GM23338 (cell line): Measurements from ENCODE around the gene TRA2B. TPM values are rescaled to one million over a fixed set of nuclear protein-coding genes. Genes with fewer than 3 reads are reported as not detected.

ENCODE experiments used
- ATAC-seq: fragments of 200-7000 bp; cut with Tn5 transposase; 3 replicates; pipeline ENCODE4 v1.9.1; 2020
- DNase-seq: peaks from one replicate; pipeline ENCODE4 v3.0.0-alpha.2; 2015; ENCODE audit warnings: low spot score
- H2AFZ ChIP-seq: fragments of 200-600 bp; sonication (generic); 2 replicates; pipeline ENCODE4 v1.8.0; 2016; ENCODE audit warnings: antibody characterized with exemption, mild to moderate bottlenecking, moderate library complexity
- H3F3A ChIP-seq: fragments of 200-600 bp; sonication (generic); replicated peaks from 2 replicates; pipeline ENCODE4 v1.8.0; 2017; ENCODE audit warnings: antibody characterized with exemption, mixed run types, low read depth
- H3K27ac ChIP-seq: fragments of 200-600 bp; sonication (generic); 2 replicates; pipeline ENCODE4 v1.6.1; 2016; ENCODE audit warnings: low read depth
- H3K27me3 ChIP-seq: fragments of 200-600 bp; sonication (generic); 2 replicates; pipeline ENCODE4 v1.8.0; 2016; ENCODE audit warnings: mild to moderate bottlenecking, mixed run types, moderate library complexity; ENCODE audit not compliant: insufficient read depth
- H3K36me3 ChIP-seq: fragments of 200-600 bp; sonication (generic); 2 replicates; pipeline ENCODE4 v1.8.0; 2016; ENCODE audit warnings: mild to moderate bottlenecking; ENCODE audit not compliant: insufficient read depth
- H3K4me1 ChIP-seq: fragments of 200-600 bp; sonication (generic); 2 replicates; pipeline ENCODE4 v1.8.0; 2016; ENCODE audit warnings: mild to moderate bottlenecking, moderate library complexity; ENCODE audit not compliant: insufficient read depth
- H3K4me2 ChIP-seq: fragments of 200-600 bp; sonication (generic); 2 replicates; pipeline ENCODE4 v1.7.1; 2017; ENCODE audit warnings: mixed run types
- H3K4me3 ChIP-seq: fragments of 200-600 bp; sonication (generic); 2 replicates; pipeline ENCODE4 v1.6.1; 2016; ENCODE audit warnings: mixed run types
- H3K79me2 ChIP-seq: fragments of 200-600 bp; sonication (generic); replicated peaks from 2 replicates; pipeline ENCODE4 v1.8.0; 2017; ENCODE audit warnings: mild to moderate bottlenecking; ENCODE audit not compliant: insufficient read depth
- H3K9me2 ChIP-seq: fragments of 200-600 bp; sonication (generic); 2 replicates; pipeline ENCODE4 v1.8.0; 2017; ENCODE audit not compliant: insufficient read depth
- H4K20me1 ChIP-seq: fragments of 200-600 bp; sonication (generic); replicated peaks from 2 replicates; pipeline ENCODE4 v1.8.0; 2017; ENCODE audit warnings: mild to moderate bottlenecking; ENCODE audit not compliant: insufficient read depth
- H3K27ac Mint-ChIP-seq: 2 replicates; pipeline ENCODE4 v1.8.0; 2020; ENCODE audit warnings: inconsistent platforms, mild to moderate bottlenecking, moderate library complexity, mixed read lengths
- H3K27me3 Mint-ChIP-seq: 3 replicates; pipeline ENCODE4 v1.8.0; 2022; ENCODE audit warnings: low read depth, mild to moderate bottlenecking, moderate library complexity, mixed read lengths, inconsistent platforms; ENCODE audit not compliant: insufficient read depth, poor library complexity
- H3K36me3 Mint-ChIP-seq: 3 replicates; pipeline ENCODE4 v1.8.0; 2021; ENCODE audit warnings: low read depth, mild to moderate bottlenecking, inconsistent platforms, moderate library complexity, mixed read lengths
- H3K4me1 Mint-ChIP-seq: 3 replicates; pipeline ENCODE4 v1.8.0; 2020; ENCODE audit warnings: mild to moderate bottlenecking, inconsistent platforms, mixed read lengths
- H3K4me3 Mint-ChIP-seq: 3 replicates; pipeline ENCODE4 v1.8.0; 2021; ENCODE audit warnings: moderate library complexity, mild to moderate bottlenecking, inconsistent platforms, mixed read lengths
- H3K9me3 Mint-ChIP-seq: 3 replicates; pipeline ENCODE4 v1.8.0; 2020; ENCODE audit warnings: moderate library complexity, mild to moderate bottlenecking, inconsistent platforms, mixed read lengths
- EZH2 ChIP-seq: fragments of 200-600 bp; sonication (generic); IDR thresholded peaks from one replicate; pipeline ENCODE4 v1.8.0; 2017; ENCODE audit warnings: antibody characterized with exemption, mild to moderate bottlenecking, low read depth; ENCODE audit not compliant: unreplicated experiment
- EZH2phosphoT487 ChIP-seq: fragments of 200-600 bp; sonication (generic); IDR thresholded peaks from one replicate; pipeline ENCODE4 v1.8.1; 2018; ENCODE audit warnings: antibody characterized with exemption; ENCODE audit not compliant: unreplicated experiment
- JUNB ChIP-seq: IDR thresholded peaks from one replicate; pipeline ENCODE4 v1.6.1; 2016; ENCODE audit warnings: antibody characterized with exemption; ENCODE audit not compliant: unreplicated experiment
- NANOG ChIP-seq: IDR thresholded peaks from 2 replicates; pipeline ENCODE4 v1.6.1; 2016; ENCODE audit warnings: antibody characterized with exemption, borderline replicate concordance
- POLR2AphosphoS5 ChIP-seq: IDR thresholded peaks from 2 replicates; pipeline ENCODE4 v1.6.1; 2016; ENCODE audit warnings: antibody characterized with exemption, low read depth
- STAT1 ChIP-seq: IDR thresholded peaks from one replicate; pipeline ENCODE4 v1.6.1; 2016; ENCODE audit warnings: antibody characterized with exemption; ENCODE audit not compliant: unreplicated experiment
- ZNF331 ChIP-seq: fragments of 250-450 bp; sonication (Bioruptor Pico); IDR thresholded peaks from 2 replicates; pipeline ENCODE4 v1.5.0; 2020; ENCODE audit warnings: low read depth, mild to moderate bottlenecking, moderate library complexity
- polyA plus RNA-seq: library from polyadenylated mRNA; unstranded; fragments of >200 nt; fragmentation: Nextera tagmentation; extraction: Ambion mirVana; gene quantifications from 2 replicates; pipeline ENCODE4 v1.2.1, GENCODE V29; 2016
- total RNA-seq: library from RNA; depleted of rRNA; stranded (reverse); fragments of >200 nt; shearing (Covaris generic); gene quantifications from 2 replicates; pipeline ENCODE4 v1.2.3, GENCODE V29; 2014
- TF ChIP-seq, protein P1 (sequence below): fragments of 250-450 bp; sonication (Bioruptor Pico); IDR thresholded peaks from 2 replicates; pipeline ENCODE4 v1.5.0; 2020; ENCODE audit warnings: mild to moderate bottlenecking, moderate library complexity
- TF ChIP-seq, protein P2 (sequence below), 2 experiments: fragments of 200-600 bp in 1 of 2; sonication (generic) in 1 of 2; conservative IDR thresholded peaks; 2 replicates each; pipeline versions ENCODE4 v1.5.1 to v1.6.1; 2016 to 2017; ENCODE audit warnings: antibody characterized with exemption in 2 of 2, low read depth in 2 of 2, mild to moderate bottlenecking in 2 of 2, moderate library complexity in 1 of 2
- TF ChIP-seq, protein P3 (sequence below): IDR thresholded peaks from 2 replicates; pipeline ENCODE4 v1.6.1; 2016; ENCODE audit warnings: antibody characterized with exemption
- TF ChIP-seq, protein P4 (sequence below): IDR thresholded peaks from one replicate; pipeline ENCODE4 v1.6.1; 2018; ENCODE audit warnings: antibody characterized with exemption; ENCODE audit not compliant: unreplicated experiment

TRA2B gene
- total and polyA plus RNA-seq, 2 experiments from 2014 or later: 360 to 602 TPM

DNA sequence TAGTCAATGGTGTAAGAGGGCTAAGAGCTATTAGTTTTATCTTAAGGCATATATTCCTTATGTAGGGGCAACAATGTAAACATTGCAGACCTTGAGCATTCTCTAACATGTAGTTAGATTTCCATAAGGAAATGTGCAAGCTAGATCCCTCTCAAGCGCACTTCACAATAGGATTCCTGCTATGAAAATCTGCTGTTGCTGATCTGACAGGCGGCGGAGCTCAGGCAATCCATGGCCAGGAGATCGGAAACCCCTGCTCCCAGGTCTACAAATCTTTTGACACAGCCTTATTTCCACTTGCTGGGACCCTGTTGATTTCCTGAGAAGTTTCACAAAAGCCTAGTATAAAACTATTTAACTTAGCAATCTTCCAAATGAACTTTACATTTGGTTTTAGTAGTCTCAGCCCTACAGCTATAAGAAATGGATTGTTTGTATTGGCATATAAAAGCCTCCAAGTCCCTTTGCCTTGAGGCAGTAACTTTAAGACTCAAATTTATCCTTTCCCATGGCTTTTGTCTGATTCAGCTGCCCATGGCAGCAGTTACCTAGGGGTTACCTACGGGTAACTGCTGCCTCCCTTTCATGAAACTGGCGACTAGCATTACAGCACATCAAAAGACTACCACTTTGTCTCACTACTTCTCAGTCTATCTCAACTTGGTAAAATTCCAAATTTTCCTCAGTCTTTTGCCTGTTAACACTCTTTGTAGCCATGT, 22.7 kb downstream of the TRA2B start:
- Histone ChIP-seq H3K4me2 (no peak overlapping the region), H2AFZ (no peak overlapping the region), H3K27ac (peak overlapping the region; percentile 20; the same call in 1 of the 2 replicates), H3K79me2 (peaks cover 39% of the 10 kb centered on the region), H3K9me2 (no peaks in the 10 kb centered on the region), H3K4me1 (no peaks in the 10 kb centered on the region), H3K36me3 (peaks cover 46% of the 10 kb centered on the region), H3K4me3 (no peak overlapping the region), H3F3A (peaks cover 54% of the 10 kb centered on the region), H3K27me3 (no peaks in the 10 kb centered on the region), H4K20me1 (peaks cover 40% of the 10 kb centered on the region)
- Mint-ChIP-seq H3K4me1 (peaks cover 3% of the 10 kb centered on the region), H3K27ac (peak overlapping the region; percentile 68; the same call in 1 of the 2 replicates), H3K9me3 (0 out of 3 replicates have a peak, but pooled peaks cover 2% of the 10 kb centered on the region), H3K27me3 (peaks cover 28% of the 10 kb centered on the region), H3K4me3 (no peak overlapping the region), H3K36me3 (peaks cover 67% of the 10 kb centered on the region)
- no peak for DNase-seq
- TF ChIP-seq NANOG (no peak), POLR2AphosphoS5 (no peak), JUNB (no peak), EZH2phosphoT487 (no peak), STAT1 (no peak), ZNF331 (CRISPR knock-in tag) (no peak), EZH2 (no peak)
- TF ChIP-seq, protein P1, sequence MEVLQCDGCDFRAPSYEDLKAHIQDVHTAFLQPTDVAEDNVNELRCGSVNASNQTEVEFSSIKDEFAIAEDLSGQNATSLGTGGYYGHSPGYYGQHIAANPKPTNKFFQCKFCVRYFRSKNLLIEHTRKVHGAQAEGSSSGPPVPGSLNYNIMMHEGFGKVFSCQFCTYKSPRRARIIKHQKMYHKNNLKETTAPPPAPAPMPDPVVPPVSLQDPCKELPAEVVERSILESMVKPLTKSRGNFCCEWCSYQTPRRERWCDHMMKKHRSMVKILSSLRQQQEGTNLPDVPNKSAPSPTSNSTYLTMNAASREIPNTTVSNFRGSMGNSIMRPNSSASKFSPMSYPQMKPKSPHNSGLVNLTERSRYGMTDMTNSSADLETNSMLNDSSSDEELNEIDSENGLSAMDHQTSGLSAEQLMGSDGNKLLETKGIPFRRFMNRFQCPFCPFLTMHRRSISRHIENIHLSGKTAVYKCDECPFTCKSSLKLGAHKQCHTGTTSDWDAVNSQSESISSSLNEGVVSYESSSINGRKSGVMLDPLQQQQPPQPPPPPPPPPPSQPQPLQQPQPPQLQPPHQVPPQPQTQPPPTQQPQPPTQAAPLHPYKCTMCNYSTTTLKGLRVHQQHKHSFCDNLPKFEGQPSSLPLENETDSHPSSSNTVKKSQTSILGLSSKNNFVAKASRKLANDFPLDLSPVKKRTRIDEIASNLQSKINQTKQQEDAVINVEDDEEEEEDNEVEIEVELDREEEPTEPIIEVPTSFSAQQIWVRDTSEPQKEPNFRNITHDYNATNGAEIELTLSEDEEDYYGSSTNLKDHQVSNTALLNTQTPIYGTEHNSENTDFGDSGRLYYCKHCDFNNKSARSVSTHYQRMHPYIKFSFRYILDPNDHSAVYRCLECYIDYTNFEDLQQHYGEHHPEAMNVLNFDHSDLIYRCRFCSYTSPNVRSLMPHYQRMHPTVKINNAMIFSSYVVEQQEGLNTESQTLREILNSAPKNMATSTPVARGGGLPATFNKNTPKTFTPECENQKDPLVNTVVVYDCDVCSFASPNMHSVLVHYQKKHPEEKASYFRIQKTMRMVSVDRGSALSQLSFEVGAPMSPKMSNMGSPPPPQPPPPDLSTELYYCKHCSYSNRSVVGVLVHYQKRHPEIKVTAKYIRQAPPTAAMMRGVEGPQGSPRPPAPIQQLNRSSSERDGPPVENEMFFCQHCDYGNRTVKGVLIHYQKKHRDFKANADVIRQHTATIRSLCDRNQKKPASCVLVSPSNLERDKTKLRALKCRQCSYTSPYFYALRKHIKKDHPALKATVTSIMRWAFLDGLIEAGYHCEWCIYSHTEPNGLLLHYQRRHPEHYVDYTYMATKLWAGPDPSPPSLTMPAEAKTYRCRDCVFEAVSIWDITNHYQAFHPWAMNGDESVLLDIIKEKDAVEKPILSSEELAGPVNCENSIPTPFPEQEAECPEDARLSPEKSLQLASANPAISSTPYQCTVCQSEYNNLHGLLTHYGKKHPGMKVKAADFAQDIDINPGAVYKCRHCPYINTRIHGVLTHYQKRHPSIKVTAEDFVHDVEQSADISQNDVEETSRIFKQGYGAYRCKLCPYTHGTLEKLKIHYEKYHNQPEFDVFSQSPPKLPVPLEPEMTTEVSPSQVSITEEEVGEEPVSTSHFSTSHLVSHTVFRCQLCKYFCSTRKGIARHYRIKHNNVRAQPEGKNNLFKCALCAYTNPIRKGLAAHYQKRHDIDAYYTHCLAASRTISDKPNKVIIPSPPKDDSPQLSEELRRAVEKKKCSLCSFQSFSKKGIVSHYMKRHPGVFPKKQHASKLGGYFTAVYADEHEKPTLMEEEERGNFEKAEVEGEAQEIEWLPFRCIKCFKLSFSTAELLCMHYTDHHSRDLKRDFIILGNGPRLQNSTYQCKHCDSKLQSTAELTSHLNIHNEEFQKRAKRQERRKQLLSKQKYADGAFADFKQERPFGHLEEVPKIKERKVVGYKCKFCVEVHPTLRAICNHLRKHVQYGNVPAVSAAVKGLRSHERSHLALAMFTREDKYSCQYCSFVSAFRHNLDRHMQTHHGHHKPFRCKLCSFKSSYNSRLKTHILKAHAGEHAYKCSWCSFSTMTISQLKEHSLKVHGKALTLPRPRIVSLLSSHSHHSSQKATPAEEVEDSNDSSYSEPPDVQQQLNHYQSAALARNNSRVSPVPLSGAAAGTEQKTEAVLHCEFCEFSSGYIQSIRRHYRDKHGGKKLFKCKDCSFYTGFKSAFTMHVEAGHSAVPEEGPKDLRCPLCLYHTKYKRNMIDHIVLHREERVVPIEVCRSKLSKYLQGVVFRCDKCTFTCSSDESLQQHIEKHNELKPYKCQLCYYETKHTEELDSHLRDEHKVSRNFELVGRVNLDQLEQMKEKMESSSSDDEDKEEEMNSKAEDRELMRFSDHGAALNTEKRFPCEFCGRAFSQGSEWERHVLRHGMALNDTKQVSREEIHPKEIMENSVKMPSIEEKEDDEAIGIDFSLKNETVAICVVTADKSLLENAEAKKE: no peak
- TF ChIP-seq, protein P2, sequence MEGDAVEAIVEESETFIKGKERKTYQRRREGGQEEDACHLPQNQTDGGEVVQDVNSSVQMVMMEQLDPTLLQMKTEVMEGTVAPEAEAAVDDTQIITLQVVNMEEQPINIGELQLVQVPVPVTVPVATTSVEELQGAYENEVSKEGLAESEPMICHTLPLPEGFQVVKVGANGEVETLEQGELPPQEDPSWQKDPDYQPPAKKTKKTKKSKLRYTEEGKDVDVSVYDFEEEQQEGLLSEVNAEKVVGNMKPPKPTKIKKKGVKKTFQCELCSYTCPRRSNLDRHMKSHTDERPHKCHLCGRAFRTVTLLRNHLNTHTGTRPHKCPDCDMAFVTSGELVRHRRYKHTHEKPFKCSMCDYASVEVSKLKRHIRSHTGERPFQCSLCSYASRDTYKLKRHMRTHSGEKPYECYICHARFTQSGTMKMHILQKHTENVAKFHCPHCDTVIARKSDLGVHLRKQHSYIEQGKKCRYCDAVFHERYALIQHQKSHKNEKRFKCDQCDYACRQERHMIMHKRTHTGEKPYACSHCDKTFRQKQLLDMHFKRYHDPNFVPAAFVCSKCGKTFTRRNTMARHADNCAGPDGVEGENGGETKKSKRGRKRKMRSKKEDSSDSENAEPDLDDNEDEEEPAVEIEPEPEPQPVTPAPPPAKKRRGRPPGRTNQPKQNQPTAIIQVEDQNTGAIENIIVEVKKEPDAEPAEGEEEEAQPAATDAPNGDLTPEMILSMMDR (conservative IDR thresholded peaks at IDR 0.05; ENCODE audit: low read depth in 2 of 2): no peak
- TF ChIP-seq, protein P3, sequence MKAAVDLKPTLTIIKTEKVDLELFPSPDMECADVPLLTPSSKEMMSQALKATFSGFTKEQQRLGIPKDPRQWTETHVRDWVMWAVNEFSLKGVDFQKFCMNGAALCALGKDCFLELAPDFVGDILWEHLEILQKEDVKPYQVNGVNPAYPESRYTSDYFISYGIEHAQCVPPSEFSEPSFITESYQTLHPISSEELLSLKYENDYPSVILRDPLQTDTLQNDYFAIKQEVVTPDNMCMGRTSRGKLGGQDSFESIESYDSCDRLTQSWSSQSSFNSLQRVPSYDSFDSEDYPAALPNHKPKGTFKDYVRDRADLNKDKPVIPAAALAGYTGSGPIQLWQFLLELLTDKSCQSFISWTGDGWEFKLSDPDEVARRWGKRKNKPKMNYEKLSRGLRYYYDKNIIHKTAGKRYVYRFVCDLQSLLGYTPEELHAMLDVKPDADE: no peak
- TF ChIP-seq, protein P4, sequence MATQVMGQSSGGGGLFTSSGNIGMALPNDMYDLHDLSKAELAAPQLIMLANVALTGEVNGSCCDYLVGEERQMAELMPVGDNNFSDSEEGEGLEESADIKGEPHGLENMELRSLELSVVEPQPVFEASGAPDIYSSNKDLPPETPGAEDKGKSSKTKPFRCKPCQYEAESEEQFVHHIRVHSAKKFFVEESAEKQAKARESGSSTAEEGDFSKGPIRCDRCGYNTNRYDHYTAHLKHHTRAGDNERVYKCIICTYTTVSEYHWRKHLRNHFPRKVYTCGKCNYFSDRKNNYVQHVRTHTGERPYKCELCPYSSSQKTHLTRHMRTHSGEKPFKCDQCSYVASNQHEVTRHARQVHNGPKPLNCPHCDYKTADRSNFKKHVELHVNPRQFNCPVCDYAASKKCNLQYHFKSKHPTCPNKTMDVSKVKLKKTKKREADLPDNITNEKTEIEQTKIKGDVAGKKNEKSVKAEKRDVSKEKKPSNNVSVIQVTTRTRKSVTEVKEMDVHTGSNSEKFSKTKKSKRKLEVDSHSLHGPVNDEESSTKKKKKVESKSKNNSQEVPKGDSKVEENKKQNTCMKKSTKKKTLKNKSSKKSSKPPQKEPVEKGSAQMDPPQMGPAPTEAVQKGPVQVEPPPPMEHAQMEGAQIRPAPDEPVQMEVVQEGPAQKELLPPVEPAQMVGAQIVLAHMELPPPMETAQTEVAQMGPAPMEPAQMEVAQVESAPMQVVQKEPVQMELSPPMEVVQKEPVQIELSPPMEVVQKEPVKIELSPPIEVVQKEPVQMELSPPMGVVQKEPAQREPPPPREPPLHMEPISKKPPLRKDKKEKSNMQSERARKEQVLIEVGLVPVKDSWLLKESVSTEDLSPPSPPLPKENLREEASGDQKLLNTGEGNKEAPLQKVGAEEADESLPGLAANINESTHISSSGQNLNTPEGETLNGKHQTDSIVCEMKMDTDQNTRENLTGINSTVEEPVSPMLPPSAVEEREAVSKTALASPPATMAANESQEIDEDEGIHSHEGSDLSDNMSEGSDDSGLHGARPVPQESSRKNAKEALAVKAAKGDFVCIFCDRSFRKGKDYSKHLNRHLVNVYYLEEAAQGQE: no peak
- ATAC-seq: no peak
